Adrenal gland (tissue), 5 donors: Measurements from ENCODE around the gene XPC.

ENCODE experiments used
- CTCF ChIP-seq, 6 experiments: fragments of 450-650 bp in 4 of 6; fragments of 200-600 bp in 2 of 6; sonication (generic) in 1 of 6; IDR thresholded peaks; 1 replicate in 5 of 6; 2 replicates in 1 of 6; pipeline versions ENCODE4 v1.5.1 to v1.8.0; 2016 to 2021; ENCODE audit warnings: antibody characterized with exemption in 6 of 6, mild to moderate bottlenecking in 2 of 6, moderate library complexity in 1 of 6
- POLR2A ChIP-seq, 2 donors: fragments of 450-650 bp; IDR thresholded peaks; one replicate each; pipeline ENCODE4 v1.6.1; 2017; ENCODE audit warnings: antibody characterized with exemption in 2 of 2, mild to moderate bottlenecking in 2 of 2, moderate library complexity in 1 of 2
- donor health status: DM: no; HTN: no; CAD: no.

DNA sequence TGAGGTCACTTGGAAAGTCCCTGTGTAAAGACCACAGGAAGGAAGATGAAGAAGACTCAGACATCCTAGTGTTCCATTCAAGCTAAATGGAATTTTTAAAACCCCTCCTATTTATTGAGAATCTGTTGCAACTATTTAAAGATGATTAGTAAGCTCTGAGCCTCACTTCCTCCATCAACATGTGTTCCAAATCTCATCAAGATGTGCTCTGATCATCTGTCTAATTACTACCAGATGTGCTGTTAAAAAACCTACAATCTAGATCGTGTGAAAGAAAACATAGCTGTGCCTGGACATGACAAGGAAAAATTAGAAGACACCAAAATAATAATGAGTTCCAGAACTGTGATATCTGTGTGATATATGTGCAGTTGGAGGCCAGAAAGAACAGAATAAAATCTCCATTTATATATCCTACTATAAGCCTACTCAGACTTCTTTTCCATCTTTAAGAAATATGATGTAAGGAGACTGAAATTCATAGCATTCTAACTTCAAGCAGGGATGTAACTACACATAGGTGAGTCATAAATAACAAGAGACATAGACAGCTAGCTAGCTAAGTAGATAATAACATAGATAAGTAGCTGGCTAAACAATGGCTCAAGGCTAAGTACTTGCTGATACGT, 7.8 kb downstream of the XPC start:
- TF ChIP-seq POLR2A (IDR thresholded peaks at IDR 0.05) = no peak
- TF ChIP-seq CTCF (IDR thresholded peaks at IDR 0.05) = no peak
